Epithelial cell of proximal tubule (primary cell): Measurements from ENCODE around the gene IRX6. TPM values are rescaled to one million over a fixed set of nuclear protein-coding genes. Genes with fewer than 3 reads are reported as not detected.

Source experiments
- DNase-seq: peaks from one replicate; pipeline ENCODE4 v3.0.0-alpha.2; 2011; ENCODE audit warnings: low read depth
- H3K4me3 ChIP-seq: 2 replicates; pipeline ENCODE4 v1.5.1; 2011; ENCODE audit warnings: low read depth, mild to moderate bottlenecking, low read length
- CTCF ChIP-seq: conservative IDR thresholded peaks from 2 replicates; pipeline ENCODE4 v1.5.1; 2012; ENCODE audit warnings: low read depth, mild to moderate bottlenecking, low read length
- total RNA-seq: library from RNA; depleted of rRNA; stranded (reverse); fragments of >200 nt; gene quantifications from 2 replicates; pipeline ENCODE4 v1.2.3, GENCODE V29; 2015

The IRX6 gene
- total RNA-seq = 0.72 and 2.2 TPM in 2 replicates

GRCh38 chr16:55323637-55324271, at the start of gene IRX6:
IRX6 (plus strand) TSS chr16:55324203; CDS start chr16:55325092, 889 bp downstream.
- peak within 1 kb of the TSS; percentile 38 for H3K4me3 ChIP-seq
- DNase-seq = no peak
- TF ChIP-seq CTCF = peak; percentile 57

GRCh38 chr16:55274391-55274790, 49.6 kb upstream of the IRX6 start:
- no peak for TF ChIP-seq CTCF
- no peak for DNase-seq
- no peak overlapping the region for H3K4me3 ChIP-seq

- no peak overlapping the region for H3K4me3 ChIP-seq
- TF ChIP-seq CTCF = no peak
- no peak for DNase-seq
Measured at GRCh38 chr16:55275167-55275566, 48.8 kb upstream of the IRX6 start.

- TF ChIP-seq CTCF = no peak
- H3K4me3 ChIP-seq = no peak overlapping the region
- no peak for DNase-seq
Measured at GRCh38 chr16:55275869-55276268, 48.1 kb upstream of the IRX6 start.

GRCh38 chr16:55277536-55277935, 46.5 kb upstream of the IRX6 start:
- no peak for TF ChIP-seq CTCF
- H3K4me3 ChIP-seq = no peak overlapping the region
- no peak for DNase-seq

- no peak for DNase-seq
- H3K4me3 ChIP-seq = no peak overlapping the region
- TF ChIP-seq CTCF = no peak
Measured at GRCh38 chr16:55279598-55279997, 44.4 kb upstream of the IRX6 start.

GRCh38 chr16:55280587-55280986, 43.4 kb upstream of the IRX6 start:
- H3K4me3 ChIP-seq = no peak overlapping the region

More at GRCh38 chr16:55280587-55280986, 43.4 kb upstream of the IRX6 start:
- no peak for TF ChIP-seq CTCF
- no peak for DNase-seq
